Nasal cavity respiratory epithelium epithelial cell of viscerocranial mucosa (primary cell): ENCODE results near the gene RPE65. TPM values are rescaled to one million over a fixed set of nuclear protein-coding genes. Genes with fewer than 3 reads are reported as not detected.

ENCODE experiments used
- total RNA-seq: library from RNA; depleted of rRNA; stranded (reverse); fragments of >200 nt; gene quantifications from 2 replicates; pipeline ENCODE4 v1.2.3, GENCODE V29; 2014

RPE65 gene
- total RNA-seq = under 0.01 TPM in 1 of 2 replicates, not detected in the other

GRCh38 chr1:68449901-68450300 is at the start of gene RPE65:
Gene RPE65 (minus strand): TSS chr1:68449954. CDS start chr1:68449905, 49 bp downstream.

GRCh38 chr1:68496680-68497357 is 47.1 kb upstream of the RPE65 start, which contains the start of gene DEPDC1:
Gene DEPDC1 (minus strand): TSS chr1:68497082. CDS start chr1:68496999, 83 bp downstream.

Other genes with a start within 250 kb of the RPE65 start
- 35.5 and 64.0 TPM in 2 replicates for gene WLS, start 217.4 kb downstream of the RPE65 start, total RNA-seq
- gene DEPDC1, start 47.1 kb upstream of the RPE65 start, total RNA-seq = 0.07 and 0.68 TPM in 2 replicates